ENCODE measurements around the gene ADSS2.

ADSS2 gene

GRCh38 chr1:244448279-244449036 is 3.3 kb downstream of the ADSS2 start:
- DNase-seq, result no peak
- in situ Hi-C loops (cut with HindIII; ENCODE audit: low pct_ligation_motif_present, low pct_unique_long_range_greater_than_20kb, low sequenced_read_pairs), result no loop called here

GRCh38 chr1:244447552-244447951 is 4.2 kb downstream of the ADSS2 start:
- DNase-seq, result no peak
- in situ Hi-C loops (cut with HindIII; ENCODE audit: low pct_ligation_motif_present, low pct_unique_long_range_greater_than_20kb, low sequenced_read_pairs), result no loop called here

- in situ Hi-C loops (cut with HindIII; ENCODE audit: low pct_ligation_motif_present, low pct_unique_long_range_greater_than_20kb, low sequenced_read_pairs), result no loop called here
- DNase-seq, result no peak
These were observed 4.7 kb downstream of the ADSS2 start for GRCh38 chr1:244447024-244447423.

GRCh38 chr1:244445320-244446181 is 6.2 kb downstream of the ADSS2 start:
- DNase-seq, result no peak
- in situ Hi-C loops (cut with HindIII; ENCODE audit: low pct_ligation_motif_present, low pct_unique_long_range_greater_than_20kb, low sequenced_read_pairs), result no loop called here

- in situ Hi-C loops (cut with HindIII; ENCODE audit: low pct_ligation_motif_present, low pct_unique_long_range_greater_than_20kb, low sequenced_read_pairs), result no loop called here
- no peak for DNase-seq
These were observed 6.9 kb downstream of the ADSS2 start for GRCh38 chr1:244444854-244445253.

GRCh38 chr1:244442850-244443249 is 8.9 kb downstream of the ADSS2 start:
- no peak for DNase-seq
- in situ Hi-C loops (cut with HindIII; ENCODE audit: low pct_ligation_motif_present, low pct_unique_long_range_greater_than_20kb, low sequenced_read_pairs), result no loop called here

GRCh38 chr1:244439391-244440032 is 12.2 kb downstream of the ADSS2 start:
- DNase-seq, result no peak
- in situ Hi-C loops (cut with HindIII; ENCODE audit: low pct_ligation_motif_present, low pct_unique_long_range_greater_than_20kb, low sequenced_read_pairs), result no loop called here

- no peak for DNase-seq
- in situ Hi-C loops (cut with HindIII; ENCODE audit: low pct_ligation_motif_present, low pct_unique_long_range_greater_than_20kb, low sequenced_read_pairs), result no loop called here
These were observed 14.6 kb downstream of the ADSS2 start for GRCh38 chr1:244437086-244437468.

- in situ Hi-C loops (cut with HindIII; ENCODE audit: low pct_ligation_motif_present, low pct_unique_long_range_greater_than_20kb, low sequenced_read_pairs), result no loop called here
- no peak for DNase-seq
These were observed 15.2 kb downstream of the ADSS2 start for GRCh38 chr1:244436336-244437085.

GRCh38 chr1:244435562-244436205 is 16.0 kb downstream of the ADSS2 start:
- in situ Hi-C loops (cut with HindIII; ENCODE audit: low pct_ligation_motif_present, low pct_unique_long_range_greater_than_20kb, low sequenced_read_pairs), result no loop called here
- DNase-seq, result no peak

GRCh38 chr1:244431166-244431565 is 20.5 kb downstream of the ADSS2 start:
- no peak for DNase-seq
- in situ Hi-C loops (cut with HindIII; ENCODE audit: low pct_ligation_motif_present, low pct_unique_long_range_greater_than_20kb, low sequenced_read_pairs), result no loop called here

GRCh38 chr1:244429818-244430217 is 21.9 kb downstream of the ADSS2 start:
- in situ Hi-C loops (cut with HindIII; ENCODE audit: low pct_ligation_motif_present, low pct_unique_long_range_greater_than_20kb, low sequenced_read_pairs), result no loop called here
- DNase-seq, result no peak

GRCh38 chr1:244427647-244428046 is 24.1 kb downstream of the ADSS2 start:
- in situ Hi-C loops (cut with HindIII; ENCODE audit: low pct_ligation_motif_present, low pct_unique_long_range_greater_than_20kb, low sequenced_read_pairs), result no loop called here
- no peak for DNase-seq

GRCh38 chr1:244424649-244425334 is 26.9 kb downstream of the ADSS2 start:
- in situ Hi-C loops (cut with HindIII; ENCODE audit: low pct_ligation_motif_present, low pct_unique_long_range_greater_than_20kb, low sequenced_read_pairs), result no loop called here
- no peak for DNase-seq

- DNase-seq, result no peak
- in situ Hi-C loops (cut with HindIII; ENCODE audit: low pct_ligation_motif_present, low pct_unique_long_range_greater_than_20kb, low sequenced_read_pairs), result no loop called here
These were observed 29.5 kb downstream of the ADSS2 start for GRCh38 chr1:244422174-244422573.

- in situ Hi-C loops (cut with HindIII; ENCODE audit: low pct_ligation_motif_present, low pct_unique_long_range_greater_than_20kb, low sequenced_read_pairs), result no loop called here
- DNase-seq, result no peak
These were observed 32.7 kb downstream of the ADSS2 start for GRCh38 chr1:244419024-244419423.

- peak; percentile 10 for DNase-seq
- in situ Hi-C loops (cut with HindIII; ENCODE audit: low pct_ligation_motif_present, low pct_unique_long_range_greater_than_20kb, low sequenced_read_pairs), result no loop called here
These were observed 37.2 kb downstream of the ADSS2 start for GRCh38 chr1:244414543-244414942.

GRCh38 chr1:244413736-244414135 is 38.0 kb downstream of the ADSS2 start:
- in situ Hi-C loops (cut with HindIII; ENCODE audit: low pct_ligation_motif_present, low pct_unique_long_range_greater_than_20kb, low sequenced_read_pairs), result no loop called here
- no peak for DNase-seq

Measured in ACHN (cell line).